ENCODE measurements around the gene SLC4A3.

DNA sequence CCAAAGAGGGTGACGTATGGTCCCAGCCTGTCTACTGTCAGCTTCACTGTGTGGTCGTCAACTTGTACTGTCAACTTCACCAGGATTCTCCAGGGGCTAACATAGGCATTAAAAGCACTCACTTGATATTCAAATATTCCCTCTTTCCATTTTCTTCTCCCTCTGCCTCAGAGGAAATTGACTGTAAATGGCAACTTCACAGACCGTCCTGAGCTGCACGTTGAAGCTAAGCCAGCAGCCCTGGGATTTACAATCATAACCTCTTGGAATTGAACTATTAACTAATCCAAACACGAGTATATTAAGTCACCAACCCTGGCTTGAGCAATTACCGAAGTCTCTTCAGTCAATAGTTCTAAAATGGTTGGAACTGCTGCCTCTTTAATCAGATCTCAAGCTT, 38.5 kb downstream of the SLC4A3 start:
- TF ChIP-seq, protein P1, sequence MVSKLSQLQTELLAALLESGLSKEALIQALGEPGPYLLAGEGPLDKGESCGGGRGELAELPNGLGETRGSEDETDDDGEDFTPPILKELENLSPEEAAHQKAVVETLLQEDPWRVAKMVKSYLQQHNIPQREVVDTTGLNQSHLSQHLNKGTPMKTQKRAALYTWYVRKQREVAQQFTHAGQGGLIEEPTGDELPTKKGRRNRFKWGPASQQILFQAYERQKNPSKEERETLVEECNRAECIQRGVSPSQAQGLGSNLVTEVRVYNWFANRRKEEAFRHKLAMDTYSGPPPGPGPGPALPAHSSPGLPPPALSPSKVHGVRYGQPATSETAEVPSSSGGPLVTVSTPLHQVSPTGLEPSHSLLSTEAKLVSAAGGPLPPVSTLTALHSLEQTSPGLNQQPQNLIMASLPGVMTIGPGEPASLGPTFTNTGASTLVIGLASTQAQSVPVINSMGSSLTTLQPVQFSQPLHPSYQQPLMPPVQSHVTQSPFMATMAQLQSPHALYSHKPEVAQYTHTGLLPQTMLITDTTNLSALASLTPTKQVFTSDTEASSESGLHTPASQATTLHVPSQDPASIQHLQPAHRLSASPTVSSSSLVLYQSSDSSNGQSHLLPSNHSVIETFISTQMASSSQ (IDR thresholded peaks at IDR 0.05; ENCODE audit: low read depth), result no peak
- TF ChIP-seq, protein P1 (CRISPR knock-in tag; IDR thresholded peaks at IDR 0.05; ENCODE audit: borderline replicate concordance), result no peak
- TF ChIP-seq MZF1 (CRISPR knock-in tag; IDR thresholded peaks at IDR 0.05; ENCODE audit: borderline replicate concordance), result no peak
- no peak for TF ChIP-seq SMC3 (IDR thresholded peaks at IDR 0.05; ENCODE audit: low read length)
- TF ChIP-seq ZNF510 (CRISPR knock-in tag; IDR thresholded peaks at IDR 0.05; ENCODE audit: low read depth), result no peak
- TF ChIP-seq EZH2 (conservative IDR thresholded peaks at IDR 0.05; ENCODE audit: low read depth, low read length), result no peak
- TF ChIP-seq POLR2A (IDR thresholded peaks at IDR 0.05; ENCODE audit: insufficient read depth in 1 of 2, low read depth in 2 of 2, low read length in 2 of 2), result no peak
- TF ChIP-seq SP1 (IDR thresholded peaks at IDR 0.05), result no peak
- TF ChIP-seq SP1 (CRISPR knock-in tag; IDR thresholded peaks at IDR 0.05), result no peak
- no peak for TF ChIP-seq TAF1 (CRISPR knock-in tag; IDR thresholded peaks at IDR 0.05)
- TF ChIP-seq, protein P2, sequence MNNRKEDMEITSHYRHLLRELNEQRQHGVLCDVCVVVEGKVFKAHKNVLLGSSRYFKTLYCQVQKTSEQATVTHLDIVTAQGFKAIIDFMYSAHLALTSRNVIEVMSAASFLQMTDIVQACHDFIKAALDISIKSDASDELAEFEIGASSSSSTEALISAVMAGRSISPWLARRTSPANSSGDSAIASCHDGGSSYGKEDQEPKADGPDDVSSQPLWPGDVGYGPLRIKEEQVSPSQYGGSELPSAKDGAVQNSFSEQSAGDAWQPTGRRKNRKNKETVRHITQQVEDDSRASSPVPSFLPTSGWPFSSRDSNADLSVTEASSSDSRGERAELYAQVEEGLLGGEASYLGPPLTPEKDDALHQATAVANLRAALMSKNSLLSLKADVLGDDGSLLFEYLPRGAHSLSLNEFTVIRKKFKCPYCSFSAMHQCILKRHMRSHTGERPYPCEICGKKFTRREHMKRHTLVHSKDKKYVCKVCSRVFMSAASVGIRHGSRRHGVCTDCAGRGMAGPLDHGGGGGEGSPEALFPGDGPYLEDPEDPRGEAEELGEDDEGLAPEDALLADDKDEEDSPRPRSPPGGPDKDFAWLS (CRISPR knock-in tag; IDR thresholded peaks at IDR 0.05; ENCODE audit: borderline replicate concordance), result no peak
- no peak for TF ChIP-seq CEBPB (IDR thresholded peaks at IDR 0.05; ENCODE audit: borderline replicate concordance, low read depth, low read length)
- no peak for TF ChIP-seq TEAD2 (CRISPR knock-in tag; IDR thresholded peaks at IDR 0.05)
